RWPE1 (cell line): Measurements from ENCODE around the gene VEZT.

Source experiments
- CTCF ChIA-PET: fragments of 350-600 bp; sonication (Branson Sonifier 250); formaldehyde crosslinking; extraction: SDS; loops from one replicate; lab custom pipeline; 2021; lab: Yijun Ruan, JAX
- POLR2A ChIA-PET: fragments of 400-600 bp; formaldehyde crosslinking; extraction: SDS; loops from one replicate; lab custom pipeline; 2020; ENCODE audit warnings: antibody characterized with exemption; ENCODE audit not compliant: low non-redundant PET; lab: Yijun Ruan, JAX
- DNase-seq: peaks from one replicate; pipeline ENCODE4 v3.0.0; 2012; ENCODE audit warnings: low spot score
- H3K27ac ChIP-seq: fragments of 450-650 bp; 2 replicates; pipeline ENCODE4 v1.5.1; 2017
- CTCF ChIP-seq: fragments of 450-650 bp; conservative IDR thresholded peaks from 2 replicates; pipeline ENCODE4 v1.5.1; 2017; ENCODE audit warnings: low read depth, mild to moderate bottlenecking

VEZT gene

GRCh38 chr12:95337146-95337545 lies 119.5 kb downstream of the VEZT start:
- DNase-seq = no peak
- POLR2A ChIA-PET = no interaction called here

GRCh38 chr12:95339086-95339788 lies 121.6 kb downstream of the VEZT start:
- no peak overlapping the region for H3K27ac ChIP-seq
- TF ChIP-seq CTCF = no peak
- ChIA-PET POLR2A (no interaction called here), CTCF (interaction anchor here (0.7 kb wide), 2 partner anchors 437 to 1264 kb away, joined by 3 read pairs; no protein-coding TSS in a partner anchor)
- DNase-seq = no peak

More at GRCh38 chr12:95337146-95337545, 119.5 kb downstream of the VEZT start:
- CTCF ChIA-PET = interaction anchor here (0.6 to 1.0 kb wide), 9 partner anchors 11 to 1560 kb away, joined by 3 to 5 read pairs (median 3); no protein-coding TSS in a partner anchor
- TF ChIP-seq CTCF = no peak
- no peak overlapping the region for H3K27ac ChIP-seq

GRCh38 chr12:95342008-95342407 lies 124.4 kb downstream of the VEZT start:
- ChIA-PET CTCF (interaction anchor here (0.7 kb wide), 1 partner anchor 9 kb away, joined by 5 read pairs; no protein-coding TSS in a partner anchor), POLR2A (no interaction called here)

GRCh38 chr12:95343461-95344230 lies 126.0 kb downstream of the VEZT start:
- no peak for TF ChIP-seq CTCF
- CTCF ChIA-PET = interaction anchor here (0.6 kb wide), 1 partner anchor 1825 kb away, joined by 3 read pairs; no protein-coding TSS in a partner anchor
- no peak for DNase-seq
- H3K27ac ChIP-seq = no peak overlapping the region
- POLR2A ChIA-PET = no interaction called here

More at GRCh38 chr12:95342008-95342407, 124.4 kb downstream of the VEZT start:
- no peak for TF ChIP-seq CTCF
- no peak overlapping the region for H3K27ac ChIP-seq
- no peak for DNase-seq

GRCh38 chr12:95349291-95349690 lies 131.7 kb downstream of the VEZT start:
- ChIA-PET POLR2A (no interaction called here), CTCF (interaction anchor here (0.6 kb wide), 1 partner anchor 1700 kb away, joined by 5 read pairs; no protein-coding TSS in a partner anchor)
- H3K27ac ChIP-seq = no peak overlapping the region
- TF ChIP-seq CTCF = no peak
- DNase-seq = no peak

- no peak overlapping the region for H3K27ac ChIP-seq
- POLR2A ChIA-PET = no interaction called here
- CTCF ChIA-PET = interaction anchor here (0.6 kb wide), 1 partner anchor 17 kb away, joined by 4 read pairs; no protein-coding TSS in a partner anchor
- TF ChIP-seq CTCF = no peak
- no peak for DNase-seq
These were observed 134.1 kb downstream of the VEZT start for GRCh38 chr12:95351748-95352147.
